GM12872 (cell line): ENCODE data around the gene NSG2.
A peak's percentile ranks its signal among the peaks of the same experiment; 100 is the strongest.

ENCODE experiments used
- CTCF ChIP-seq: IDR thresholded peaks from 3 replicates; pipeline ENCODE4 v1.5.1; 2011; ENCODE audit warnings: low read depth, mild to moderate bottlenecking, low read length, moderate library complexity; ENCODE audit not compliant: insufficient read depth

NSG2 gene

GRCh38 chr5:174045470-174046025 lies at the start of gene NSG2:
TSS of gene NSG2 (plus strand) at chr5:174045706. CDS start at chr5:174046756, 1,050 bp downstream.
- peak; percentile 77 for TF ChIP-seq CTCF

GRCh38 chr5:173997331-173997730 lies 48.2 kb upstream of the NSG2 start:
- no peak for TF ChIP-seq CTCF

GRCh38 chr5:173998531-173998930 lies 47.0 kb upstream of the NSG2 start:
- TF ChIP-seq CTCF, result no peak

- TF ChIP-seq CTCF, result no peak
Measured at GRCh38 chr5:174000076-174000475, 45.4 kb upstream of the NSG2 start.

- no peak for TF ChIP-seq CTCF
Measured at GRCh38 chr5:174003795-174004194, 41.7 kb upstream of the NSG2 start.

- no peak for TF ChIP-seq CTCF
Measured at GRCh38 chr5:174008922-174009321, 36.6 kb upstream of the NSG2 start.

GRCh38 chr5:174010365-174010764 lies 35.1 kb upstream of the NSG2 start:
- TF ChIP-seq CTCF, result no peak
